M059J (cell line): ENCODE data around the gene WWC1. TPM values are rescaled to one million over a fixed set of nuclear protein-coding genes. Genes with fewer than 3 reads are reported as not detected.
"Not testable (repeated sequence)": the region's sequence is repeated elsewhere in the genome, so short reads cannot be mapped to it uniquely, and the experiment has no call there.

Source experiments
- DNase-seq: peaks from one replicate; pipeline ENCODE4 v3.0.0-alpha.2; 2012; ENCODE audit warnings: low read depth
- total RNA-seq: library from RNA; depleted of rRNA; stranded (reverse); fragments of >200 nt; shearing (Covaris generic); gene quantifications from 2 replicates; pipeline ENCODE4 v1.2.3, GENCODE V29; 2014

Gene WWC1
- total RNA-seq, 1 experiment from 2014 or later = 9.7 TPM

DNA sequence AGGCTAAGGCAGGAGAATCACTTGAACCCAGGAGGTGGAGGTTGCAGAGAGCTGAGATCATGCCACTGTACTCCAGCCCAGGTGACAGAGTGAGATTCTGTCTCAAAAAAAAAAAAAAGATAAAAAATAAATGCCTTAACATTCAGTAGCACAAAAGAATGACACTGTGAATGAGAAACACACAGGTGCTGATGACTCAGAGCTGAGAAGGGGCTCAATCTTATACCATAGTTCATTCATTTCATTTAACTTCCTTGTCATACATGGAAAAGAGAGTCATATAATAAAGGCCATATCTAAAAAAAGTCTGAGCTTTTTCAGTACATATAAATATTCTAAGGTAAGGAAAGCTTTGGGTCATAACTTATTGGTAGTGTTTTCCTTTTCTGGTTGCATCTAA is 40.6 kb downstream of the WWC1 start:
- no peak for DNase-seq

DNA sequence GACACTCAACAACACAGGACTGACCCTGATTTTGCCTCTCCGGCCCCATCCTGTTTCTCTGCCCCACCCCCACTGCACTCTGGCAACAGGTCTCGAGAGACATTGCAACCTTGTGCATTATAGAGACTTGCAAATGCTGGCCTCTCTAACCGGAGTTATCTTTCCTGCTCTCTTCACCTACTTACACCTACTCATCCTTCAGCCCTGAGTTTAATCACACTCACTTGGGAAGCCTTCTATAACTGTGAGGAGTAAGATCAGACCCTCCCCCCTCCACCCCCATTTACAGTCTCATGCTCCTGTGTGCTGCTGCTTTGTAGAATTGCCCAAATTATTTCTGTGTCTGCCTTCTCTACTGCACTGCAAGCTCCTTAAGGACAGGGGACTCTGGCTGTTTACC is 42.8 kb downstream of the WWC1 start:
- DNase-seq = no peak

- peak; percentile 61 for DNase-seq
These were observed 43.2 kb downstream of the WWC1 start for GRCh38 chr5:168334695-168335094.

- DNase-seq = no peak
These were observed 45.9 kb downstream of the WWC1 start for GRCh38 chr5:168337361-168337760.

GRCh38 chr5:168339109-168339771 is 47.8 kb downstream of the WWC1 start:
- DNase-seq = no peak

DNA sequence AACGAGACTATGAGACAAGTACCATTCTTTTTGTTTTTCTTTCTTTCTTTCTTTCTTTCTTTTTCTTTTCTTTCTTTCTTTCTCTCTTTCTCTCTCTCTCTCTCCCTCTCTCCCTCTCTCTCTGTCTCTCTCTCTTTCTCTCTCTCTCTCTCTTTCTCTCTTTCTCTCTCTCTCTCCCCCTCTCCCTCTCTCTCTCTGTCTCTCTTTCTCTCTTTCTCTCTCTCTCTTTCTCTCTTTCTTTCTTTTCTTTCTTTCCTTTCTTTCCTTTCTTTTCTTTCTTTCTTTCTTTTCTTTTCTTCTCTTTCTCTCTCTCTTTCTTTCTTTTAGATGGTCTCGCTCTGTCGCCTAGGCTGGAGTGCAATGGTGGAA is 48.3 kb downstream of the WWC1 start:
- not testable (repeated sequence) for DNase-seq

DNA sequence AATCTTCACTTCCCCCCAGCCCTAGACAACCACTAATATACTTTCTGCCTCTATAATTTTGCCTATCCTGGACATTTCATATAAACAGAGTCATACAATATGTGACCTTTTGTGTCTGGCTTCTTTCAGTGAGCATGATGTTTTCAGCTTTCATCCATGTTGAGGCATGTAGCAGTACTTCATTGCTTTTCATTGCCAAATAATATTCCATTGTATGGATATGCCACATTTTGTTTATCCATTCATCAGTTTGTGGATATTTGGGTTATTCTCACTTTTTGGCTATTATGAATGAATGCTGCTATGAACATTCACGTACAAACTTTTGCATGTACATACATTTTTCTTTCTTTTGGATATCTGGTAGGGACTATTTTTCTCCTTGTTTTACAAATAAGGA is 49.0 kb downstream of the WWC1 start:
- DNase-seq = no peak

- peak; percentile 9 for DNase-seq
These were observed 49.7 kb downstream of the WWC1 start for GRCh38 chr5:168341178-168341577.

DNA sequence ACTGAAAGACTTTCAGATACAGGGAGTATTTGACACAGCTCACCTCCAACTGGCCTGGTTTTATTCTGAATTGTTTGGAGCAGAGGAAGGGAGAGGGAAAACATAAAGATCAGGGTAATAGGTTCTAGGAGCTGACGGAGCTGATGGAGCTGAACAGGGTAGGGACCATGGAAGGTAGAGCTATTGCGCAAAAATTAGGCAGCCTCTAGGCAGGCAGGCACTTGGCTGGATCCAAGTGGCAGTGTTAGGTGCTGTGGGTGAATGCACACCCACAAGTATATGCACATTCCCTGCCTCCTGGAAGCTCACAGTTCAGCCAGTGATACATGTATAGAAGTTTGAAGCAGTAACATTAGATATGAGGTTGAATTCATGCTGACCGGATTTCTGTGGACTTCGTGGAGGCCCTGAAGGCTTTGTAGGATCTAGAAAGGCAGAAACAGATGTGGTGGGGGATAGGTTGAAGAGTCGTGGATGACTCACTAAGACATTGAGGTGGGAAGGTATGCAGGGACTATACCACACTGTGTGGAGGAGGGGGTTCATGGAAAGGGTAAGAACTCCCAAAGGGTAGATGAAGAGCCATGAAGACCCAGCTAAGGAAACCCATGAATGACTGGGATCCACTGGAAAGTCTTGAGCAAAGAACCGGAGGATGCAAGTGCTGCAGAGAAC is 50.8 kb downstream of the WWC1 start:
- DNase-seq = peak; percentile 49

DNA sequence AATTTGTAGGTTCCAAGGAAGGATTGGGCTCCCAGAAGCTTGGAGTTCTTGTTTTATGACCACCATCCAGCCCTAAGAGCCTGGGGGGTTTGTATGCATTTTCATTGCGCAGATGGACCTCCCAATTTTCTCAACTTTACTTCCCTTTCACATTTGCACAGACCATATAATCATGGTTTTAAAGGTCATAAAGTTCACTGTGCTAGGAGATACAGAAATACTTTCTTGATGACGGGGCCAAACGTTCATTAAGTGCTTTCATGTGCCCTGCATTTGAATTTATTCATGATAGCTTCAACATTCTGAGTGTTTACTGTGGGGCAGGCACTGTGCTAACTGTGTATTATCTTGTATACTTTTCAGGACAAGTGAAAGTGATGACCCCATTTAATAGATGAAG is 51.5 kb downstream of the WWC1 start:
- DNase-seq = no peak

- DNase-seq = no peak
These were observed 55.0 kb downstream of the WWC1 start for GRCh38 chr5:168346417-168346816.

GRCh38 chr5:168347368-168348083 is 56.1 kb downstream of the WWC1 start:
- no peak for DNase-seq

DNA sequence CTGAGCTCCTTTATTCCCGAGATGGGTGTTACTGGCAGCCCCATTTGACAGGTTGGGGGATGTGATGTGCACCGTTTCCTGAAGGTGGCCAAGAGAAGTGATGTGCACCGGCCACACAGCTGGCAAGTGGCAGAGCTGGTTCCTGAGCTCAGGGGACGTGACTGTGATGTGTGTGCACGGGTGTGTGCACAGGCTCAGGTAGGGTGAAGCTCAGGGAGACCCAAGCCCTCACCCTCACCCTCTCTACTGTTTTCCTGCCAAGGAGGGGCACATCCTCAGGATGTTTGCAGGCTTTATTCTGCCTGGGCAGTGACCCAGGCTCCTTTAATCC is 56.6 kb downstream of the WWC1 start:
- DNase-seq = no peak

- DNase-seq = no peak
These were observed 58.9 kb downstream of the WWC1 start for GRCh38 chr5:168350315-168350714.

DNA sequence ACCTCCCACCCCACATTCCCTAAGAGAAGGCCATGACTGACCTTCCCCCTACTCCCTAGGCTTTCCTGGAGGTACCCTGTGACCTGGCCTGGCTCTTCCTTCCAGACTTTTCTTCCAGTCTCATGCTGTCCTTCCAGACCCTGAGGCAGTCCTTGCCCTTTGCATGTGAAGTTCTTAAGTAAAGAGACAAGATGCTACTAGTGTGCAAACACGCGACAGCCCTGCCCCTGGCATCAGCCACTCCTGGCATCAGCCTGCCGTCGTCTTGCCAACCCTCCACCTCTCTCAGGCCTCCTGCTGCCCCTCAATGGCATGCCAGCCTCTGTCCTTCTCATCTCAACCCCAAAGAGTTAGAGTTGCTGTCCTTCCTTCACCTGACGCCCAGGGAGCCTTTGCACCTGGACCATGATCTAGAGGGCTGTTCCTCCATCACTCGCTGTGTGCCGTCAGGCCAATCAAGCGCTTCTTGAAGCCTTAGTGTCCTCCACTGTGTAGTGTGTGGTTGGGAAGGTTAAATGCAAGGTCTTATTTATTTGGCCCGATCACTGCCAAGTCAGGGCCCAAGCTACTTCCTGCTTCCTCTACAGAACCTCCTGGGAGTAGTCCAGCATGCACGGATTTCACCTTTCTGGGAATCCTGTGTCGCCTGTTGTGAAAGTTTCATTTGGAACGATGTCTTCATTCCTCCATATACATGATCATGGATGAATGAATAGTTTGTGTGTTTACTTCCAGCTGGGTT is 61.9 kb downstream of the WWC1 start:
- DNase-seq = no peak

- DNase-seq = no peak
These were observed 63.0 kb downstream of the WWC1 start for GRCh38 chr5:168354397-168354796.

- DNase-seq = no peak
These were observed 64.7 kb downstream of the WWC1 start for GRCh38 chr5:168356171-168356570.

- DNase-seq = no peak
These were observed 65.1 kb downstream of the WWC1 start for GRCh38 chr5:168356592-168356991.

DNA sequence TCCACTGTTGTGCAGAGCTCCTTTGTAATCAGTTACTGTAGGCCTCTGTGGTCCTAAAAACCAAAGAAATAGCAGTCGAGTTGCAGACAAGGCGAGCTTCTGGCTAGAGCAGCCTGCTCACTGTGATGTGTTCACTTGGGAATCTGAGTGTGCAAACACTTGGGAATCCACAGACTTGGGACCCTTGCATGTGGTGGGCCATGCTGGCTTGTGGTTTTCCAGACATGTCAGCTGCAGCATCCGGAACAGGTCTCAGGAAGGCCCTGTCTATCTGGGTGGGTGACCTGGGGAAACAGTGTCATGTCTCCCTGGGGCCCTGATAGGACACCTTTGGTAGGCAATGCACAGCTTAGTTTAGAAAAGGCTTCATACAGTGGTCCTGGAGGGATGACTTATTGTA is 66.4 kb downstream of the WWC1 start:
- DNase-seq = no peak

GRCh38 chr5:168359820-168360460 is 68.5 kb downstream of the WWC1 start:
- DNase-seq = no peak

DNA sequence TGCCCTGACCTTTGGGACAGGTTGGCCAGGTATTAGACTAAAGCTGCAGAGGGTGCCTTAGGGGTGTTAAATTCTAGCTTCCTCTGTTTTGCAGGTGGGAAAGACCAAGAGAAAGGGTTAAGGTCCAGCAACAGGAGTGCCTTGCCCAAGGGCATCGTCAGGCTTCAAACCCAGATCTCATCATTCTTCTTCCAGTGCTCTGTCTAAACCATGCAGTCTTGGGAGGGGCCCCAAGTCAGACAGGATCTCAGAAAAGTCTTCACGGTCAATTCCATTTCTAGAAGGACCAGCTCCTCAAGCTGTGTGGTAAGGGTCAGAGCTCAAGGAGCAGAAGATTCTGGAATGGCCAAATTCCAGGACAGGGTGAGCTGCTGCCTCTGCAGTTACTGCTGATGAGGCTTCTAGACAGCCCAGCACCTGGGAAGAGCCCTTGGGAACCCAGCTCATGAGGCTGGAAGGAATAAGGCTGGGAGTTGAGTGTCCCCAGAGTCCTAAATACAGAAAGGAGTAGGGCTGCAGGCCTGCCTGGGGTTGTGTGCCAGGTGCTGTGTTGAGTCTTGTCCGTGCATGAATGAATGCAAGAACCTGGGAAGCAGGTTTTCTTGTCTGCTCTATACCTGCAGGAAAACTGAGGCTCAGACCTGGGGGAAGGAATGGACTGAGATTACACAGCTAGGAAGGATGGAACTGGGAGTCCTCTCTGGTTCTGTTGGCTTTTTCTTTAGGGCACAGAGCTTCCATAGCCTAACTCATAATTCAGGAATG is 69.3 kb downstream of the WWC1 start:
- DNase-seq = no peak
